Measurements from ENCODE around the gene MAGED1.
"Not testable (repeated sequence)": the region's sequence is repeated elsewhere in the genome, so short reads cannot be mapped to it uniquely, and the experiment has no call there.

The MAGED1 gene

DNA sequence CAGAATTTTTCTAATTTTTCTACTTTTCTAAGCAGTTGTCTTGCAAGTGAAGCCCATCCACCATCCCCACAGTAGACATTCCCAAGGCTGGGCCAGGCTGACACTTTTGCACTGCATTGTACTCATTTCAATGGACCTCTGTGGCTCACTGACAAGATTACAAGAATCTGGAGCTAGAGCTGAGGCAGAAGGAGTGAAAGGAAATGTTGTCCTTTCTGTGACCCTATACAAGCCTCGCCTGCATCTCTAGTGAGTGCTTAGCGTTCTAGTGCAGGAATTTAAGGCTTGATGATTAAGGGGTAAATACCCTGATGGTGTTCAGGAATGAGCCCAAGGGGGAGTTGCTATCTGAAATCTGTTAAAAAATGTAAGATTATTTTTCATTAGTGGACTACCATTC, 6.3 kb downstream of the MAGED1 start:
- DNase-seq, result no peak

DNA sequence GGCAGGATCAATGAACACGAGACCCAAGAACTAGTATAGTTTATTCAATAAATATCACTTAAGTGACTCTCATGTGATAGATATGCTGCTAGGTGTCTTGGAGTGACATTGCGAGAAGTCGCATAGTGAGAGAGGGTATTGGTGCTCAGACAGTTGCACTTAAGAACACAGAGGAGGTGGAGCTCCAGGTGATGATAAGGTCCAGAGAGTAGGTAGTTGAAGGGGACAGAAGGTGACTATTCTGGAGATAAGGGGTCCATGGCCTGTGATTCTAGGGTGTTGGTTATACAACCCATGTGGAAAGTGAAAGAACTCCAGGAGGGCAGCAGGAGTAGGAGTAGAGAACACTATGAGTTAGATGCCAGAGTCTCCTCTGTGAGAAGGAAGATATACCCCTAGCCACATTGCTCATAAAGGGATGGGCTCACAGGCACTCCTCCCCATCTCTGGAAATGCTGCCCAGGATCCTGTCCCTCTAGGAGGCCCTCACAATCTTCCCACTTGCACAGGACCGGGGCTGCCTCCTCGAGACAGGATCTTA, 9.2 kb downstream of the MAGED1 start:
- no peak for DNase-seq

DNA sequence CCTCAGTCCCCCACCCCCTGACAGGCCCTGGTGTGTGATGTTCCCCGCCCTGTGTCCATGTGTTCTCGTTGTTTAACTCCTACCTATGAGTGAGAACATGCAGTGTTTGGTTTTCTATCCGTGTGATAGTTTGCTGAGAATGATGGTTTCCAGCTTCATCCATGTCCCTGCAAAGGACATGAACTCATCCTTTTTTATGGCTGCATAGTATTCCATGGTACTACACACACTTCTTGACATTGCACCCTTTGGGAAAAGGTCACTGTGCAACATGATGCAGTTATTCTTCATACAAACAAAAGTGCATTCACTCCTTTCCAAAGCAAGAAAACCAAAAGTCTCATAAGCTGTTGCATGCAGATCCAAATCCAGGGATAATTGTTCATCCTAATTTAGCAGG, 11.7 kb downstream of the MAGED1 start:
- DNase-seq, result not testable (repeated sequence)

DNA sequence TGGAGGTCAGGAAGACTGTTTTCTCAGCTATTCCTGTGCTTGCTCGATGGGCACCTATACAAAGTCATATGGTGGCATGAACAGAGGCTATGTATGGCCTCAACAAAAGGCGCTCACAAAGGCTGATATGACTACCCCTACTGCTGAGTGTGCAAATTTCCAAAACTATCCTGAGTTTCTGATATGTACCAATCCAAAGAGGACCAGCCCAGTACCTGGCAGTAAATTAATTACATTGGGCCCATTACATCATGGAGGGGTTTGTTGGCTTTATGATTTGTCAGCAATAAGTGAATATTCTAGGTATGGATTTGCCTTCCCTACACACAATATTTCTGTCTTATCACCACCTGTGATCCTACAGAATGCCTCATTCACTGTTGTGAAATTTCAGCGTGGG, 12.3 kb downstream of the MAGED1 start:
- no peak for DNase-seq

DNA sequence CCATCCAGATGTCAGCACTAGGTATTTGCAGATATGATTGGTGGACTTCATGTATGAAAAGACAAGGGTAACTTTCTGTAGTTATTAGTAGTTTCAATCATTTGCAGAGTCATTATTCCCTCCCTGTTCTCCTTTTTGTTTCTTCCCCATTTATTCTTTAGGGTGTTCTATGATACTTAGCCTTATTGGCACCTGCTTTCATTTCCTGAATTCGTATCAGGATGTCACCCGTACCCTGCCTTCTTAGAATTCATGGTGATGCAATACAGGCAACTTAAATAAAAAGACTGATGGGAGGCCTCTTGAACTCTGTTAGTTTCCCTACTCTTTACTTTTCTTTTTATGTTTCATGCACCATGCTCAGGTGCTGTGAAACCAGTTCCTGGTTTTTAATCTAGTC, 24.2 kb downstream of the MAGED1 start:
- no peak for DNase-seq

DNA sequence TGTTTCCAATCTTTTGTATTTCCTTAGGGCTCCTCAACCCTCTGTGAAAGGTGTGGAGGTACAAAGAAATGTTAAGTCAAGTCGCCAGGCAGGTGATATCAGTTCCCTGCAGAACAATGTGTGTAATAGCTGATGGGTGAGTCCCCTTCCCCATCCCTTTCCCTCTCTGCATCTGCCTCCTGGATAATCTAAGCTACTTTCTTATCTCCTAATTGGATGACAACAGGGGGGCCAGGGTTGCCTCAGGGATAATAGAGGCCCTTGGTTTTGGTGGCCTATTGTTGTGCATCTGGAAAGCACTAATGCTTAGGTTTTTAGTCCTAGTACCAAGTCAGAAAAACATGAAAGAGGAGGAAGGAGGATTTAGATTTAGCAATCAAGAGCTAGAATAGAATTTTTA, 29.1 kb downstream of the MAGED1 start:
- no peak for DNase-seq

DNA sequence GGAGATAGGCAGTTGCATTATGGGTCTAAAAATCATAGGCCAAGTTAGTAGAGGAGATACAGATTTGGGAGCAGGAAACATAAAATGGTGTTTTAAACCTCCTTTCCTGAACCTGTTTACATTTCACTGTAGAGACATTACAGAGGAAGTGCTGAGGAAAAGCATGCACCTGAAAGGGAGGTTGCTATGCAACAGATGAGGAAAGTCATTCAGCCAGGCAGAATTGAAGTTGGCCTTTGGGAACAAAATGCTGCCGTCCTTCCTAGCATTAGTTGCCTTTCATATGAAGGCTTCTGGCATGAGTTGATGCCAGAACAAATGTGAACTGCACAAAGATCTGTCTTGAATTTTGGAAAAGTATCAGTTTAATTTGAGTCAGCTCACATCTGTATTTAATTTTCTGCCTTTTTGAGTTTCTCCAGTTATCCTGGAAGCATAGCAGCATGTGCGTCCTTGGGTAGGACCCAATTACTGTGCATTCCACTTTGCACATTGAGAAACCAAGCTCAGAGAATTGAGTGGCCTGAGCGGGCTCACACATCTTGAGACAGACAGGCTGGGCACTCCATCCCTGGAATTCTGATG, 38.2 kb downstream of the MAGED1 start:
- DNase-seq, result no peak
